ENCODE results near the gene MLLT10. TPM values are rescaled to one million over a fixed set of nuclear protein-coding genes. Genes with fewer than 3 reads are reported as not detected.
A peak's percentile ranks its signal among the peaks of the same experiment; 100 is the strongest.

MLLT10 gene
- total RNA-seq, 2 experiments from 2014 or later = 33.9 to 36.2 TPM

DNA sequence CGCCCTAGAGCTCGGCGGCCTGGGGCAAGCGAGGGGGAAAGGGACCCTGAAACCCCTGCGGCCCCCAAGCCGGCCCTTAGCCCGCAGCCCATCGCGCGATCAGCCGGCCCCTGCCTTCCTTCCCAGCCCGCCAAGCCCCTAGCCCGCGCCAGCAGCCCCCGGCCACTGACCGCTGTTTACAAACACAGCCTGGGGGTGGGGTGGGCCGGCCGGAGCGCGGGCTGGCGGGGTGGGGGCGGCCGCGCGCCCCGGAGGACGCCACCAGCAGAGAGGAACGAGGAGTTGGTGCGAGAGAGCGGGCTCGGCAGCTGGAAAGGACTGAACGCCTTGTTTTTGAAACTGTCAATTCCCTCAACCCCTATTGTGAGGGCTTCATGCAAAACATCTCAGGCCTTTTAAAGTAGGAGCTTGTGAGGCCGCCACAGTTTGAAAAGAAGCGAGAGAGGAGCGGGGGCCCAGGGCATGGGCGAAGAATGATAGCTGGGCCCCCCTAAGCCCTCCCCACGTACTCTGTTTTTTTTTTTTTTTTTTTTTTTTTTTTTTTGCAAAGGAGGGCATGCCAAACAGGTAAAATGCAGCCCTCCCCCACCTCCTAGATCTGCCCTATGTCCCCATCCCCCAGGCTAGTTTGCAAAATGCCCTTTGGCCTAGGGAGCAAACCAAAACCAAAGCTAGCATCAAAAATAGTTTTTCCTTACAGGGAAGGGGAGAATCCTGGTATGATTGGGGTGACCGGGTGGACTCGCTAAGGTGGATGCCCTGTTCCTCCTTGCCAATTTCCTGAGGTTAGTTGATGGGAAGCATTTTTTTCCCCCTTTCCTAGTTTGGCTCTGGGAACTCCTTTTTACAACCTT is 23.6 kb upstream of the MLLT10 start:
- H3K27ac Mint-ChIP-seq = no peak overlapping the region
- H3K36me3 Mint-ChIP-seq = no peaks in the 10 kb centered on the region
- no peaks in the 10 kb centered on the region for H3K4me1 Mint-ChIP-seq
- H3K27me3 Mint-ChIP-seq = peaks cover 79% of the 10 kb centered on the region
- H3K4me3 Mint-ChIP-seq = no peak overlapping the region
- no peak for DNase-seq
- H3K9me3 Mint-ChIP-seq = no peaks in the 10 kb centered on the region

DNA sequence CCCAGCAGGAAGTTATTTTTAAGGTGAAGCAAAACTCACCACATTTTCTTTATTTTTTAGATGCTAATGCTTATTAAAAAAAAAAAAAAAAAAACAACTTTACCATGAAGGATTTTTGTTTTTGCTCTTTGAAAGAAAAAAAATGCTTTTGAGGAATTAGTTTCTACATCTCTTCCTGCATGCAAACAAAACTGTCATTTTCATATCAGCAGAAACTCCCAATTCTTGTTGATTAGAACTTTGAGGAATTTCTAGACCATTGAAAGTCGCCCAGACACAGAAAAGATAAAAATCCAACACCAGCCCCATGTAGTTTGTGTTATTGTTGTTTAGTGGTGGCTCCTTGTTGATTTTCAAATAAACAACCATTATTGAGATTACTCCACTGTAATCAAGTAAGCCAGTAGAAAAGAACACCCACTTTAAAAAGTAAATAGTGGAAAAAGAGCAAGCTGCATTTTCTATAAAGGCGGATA is 22.9 kb upstream of the MLLT10 start:
- peaks cover 3% of the 10 kb centered on the region for H3K36me3 Mint-ChIP-seq
- H3K27me3 Mint-ChIP-seq = peaks cover 82% of the 10 kb centered on the region
- no peak overlapping the region for H3K27ac Mint-ChIP-seq
- no peak overlapping the region for H3K4me3 Mint-ChIP-seq
- H3K4me1 Mint-ChIP-seq = peaks cover 6% of the 10 kb centered on the region
- DNase-seq = no peak
- no peaks in the 10 kb centered on the region for H3K9me3 Mint-ChIP-seq

DNA sequence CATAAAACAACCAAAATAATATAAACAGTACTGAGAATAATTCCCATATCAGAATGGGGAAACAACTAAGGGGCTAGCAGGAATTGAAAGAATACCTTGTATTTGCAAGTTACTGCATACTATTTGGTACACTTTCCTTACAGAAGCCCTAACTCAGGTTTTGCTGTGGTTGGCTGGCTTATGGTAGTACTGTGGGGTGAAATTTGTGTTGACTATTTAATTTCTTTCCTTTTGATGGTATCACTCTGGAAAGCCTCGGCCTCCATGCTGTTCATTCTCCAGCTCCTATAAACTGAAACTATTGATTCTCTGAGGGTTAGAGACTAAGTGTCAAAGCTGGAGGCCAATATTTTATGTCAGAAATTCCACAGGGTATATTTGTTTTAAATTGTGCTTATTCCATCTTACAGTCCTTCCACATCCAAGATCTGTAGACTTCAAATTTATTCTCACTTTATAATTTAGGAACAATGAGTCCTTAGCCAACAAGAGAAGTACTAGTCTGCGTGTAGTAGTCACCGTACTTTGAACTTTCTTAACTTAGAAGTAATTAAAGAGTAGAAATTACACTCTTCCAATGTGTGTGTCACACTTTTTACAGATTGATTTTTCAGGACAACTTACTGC is 22.0 kb upstream of the MLLT10 start:
- H3K4me1 Mint-ChIP-seq = peaks cover 7% of the 10 kb centered on the region
- H3K27me3 Mint-ChIP-seq = peaks cover 82% of the 10 kb centered on the region
- H3K9me3 Mint-ChIP-seq = no peaks in the 10 kb centered on the region
- no peak overlapping the region for H3K27ac Mint-ChIP-seq
- peaks cover 3% of the 10 kb centered on the region for H3K36me3 Mint-ChIP-seq
- no peak for DNase-seq
- no peak overlapping the region for H3K4me3 Mint-ChIP-seq

DNA sequence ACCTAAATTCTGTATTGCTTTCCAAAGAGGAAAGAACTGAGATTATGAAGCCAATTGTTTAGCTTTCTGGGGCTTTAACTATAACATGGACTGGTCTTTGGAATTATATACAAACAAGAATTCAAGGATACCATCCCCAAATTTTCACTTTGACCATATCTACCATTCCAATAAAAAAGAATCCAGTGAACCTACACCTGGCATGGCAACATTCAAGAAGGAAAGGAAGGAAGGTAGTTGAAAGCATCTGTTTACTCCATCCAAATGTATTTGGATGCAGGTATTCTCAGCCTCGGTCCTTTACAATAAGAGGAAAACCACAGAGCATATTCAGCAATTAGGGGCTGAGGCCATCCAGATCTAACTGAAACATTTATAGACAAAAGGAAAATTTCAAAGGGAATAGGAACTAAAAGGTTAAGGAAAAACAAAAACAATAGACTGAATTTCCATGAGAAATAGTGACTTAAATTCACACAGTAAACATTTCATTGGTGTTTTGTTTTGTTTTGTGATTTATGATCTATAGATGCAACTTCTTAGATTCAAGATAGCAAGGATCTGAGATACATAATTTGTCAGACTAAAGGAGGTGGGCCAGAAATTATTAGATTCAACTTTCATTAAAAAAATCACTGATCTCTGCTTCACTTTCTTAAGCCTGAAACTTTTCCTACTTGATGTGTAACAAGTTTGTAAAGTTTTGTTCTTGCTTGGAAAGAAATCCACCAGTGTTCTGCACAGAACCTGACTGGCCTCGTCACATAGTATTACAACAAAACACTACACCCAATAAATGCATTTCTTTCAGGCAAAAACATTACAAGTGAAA is 21.2 kb upstream of the MLLT10 start:
- H3K27me3 Mint-ChIP-seq = peaks cover 82% of the 10 kb centered on the region
- H3K9me3 Mint-ChIP-seq = no peaks in the 10 kb centered on the region
- H3K4me3 Mint-ChIP-seq = no peak overlapping the region
- peaks cover 11% of the 10 kb centered on the region for H3K4me1 Mint-ChIP-seq
- no peak overlapping the region for H3K27ac Mint-ChIP-seq
- DNase-seq = no peak
- peaks cover 3% of the 10 kb centered on the region for H3K36me3 Mint-ChIP-seq

DNA sequence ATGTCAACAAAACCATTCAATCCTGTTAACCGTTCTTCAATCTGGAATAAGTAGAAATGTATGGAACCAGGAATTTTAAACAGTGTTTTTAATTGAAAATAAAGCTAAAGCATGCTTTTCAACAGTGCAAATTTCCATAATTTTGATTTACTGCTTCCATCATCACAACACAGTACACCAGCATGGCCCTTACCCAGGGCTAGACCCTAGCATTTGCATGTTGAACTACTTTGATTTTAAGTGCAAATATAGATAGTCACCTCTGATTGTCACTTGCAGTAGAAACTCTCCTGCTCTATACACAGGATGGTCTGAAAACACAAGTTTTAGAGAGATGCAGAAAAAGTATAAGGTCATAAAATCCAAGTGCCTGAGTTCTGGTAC is 20.6 kb upstream of the MLLT10 start:
- H3K4me1 Mint-ChIP-seq = peaks cover 17% of the 10 kb centered on the region
- no peaks in the 10 kb centered on the region for H3K9me3 Mint-ChIP-seq
- H3K4me3 Mint-ChIP-seq = no peak overlapping the region
- peaks cover 3% of the 10 kb centered on the region for H3K36me3 Mint-ChIP-seq
- peaks cover 85% of the 10 kb centered on the region for H3K27me3 Mint-ChIP-seq
- no peak overlapping the region for H3K27ac Mint-ChIP-seq
- DNase-seq = no peak

DNA sequence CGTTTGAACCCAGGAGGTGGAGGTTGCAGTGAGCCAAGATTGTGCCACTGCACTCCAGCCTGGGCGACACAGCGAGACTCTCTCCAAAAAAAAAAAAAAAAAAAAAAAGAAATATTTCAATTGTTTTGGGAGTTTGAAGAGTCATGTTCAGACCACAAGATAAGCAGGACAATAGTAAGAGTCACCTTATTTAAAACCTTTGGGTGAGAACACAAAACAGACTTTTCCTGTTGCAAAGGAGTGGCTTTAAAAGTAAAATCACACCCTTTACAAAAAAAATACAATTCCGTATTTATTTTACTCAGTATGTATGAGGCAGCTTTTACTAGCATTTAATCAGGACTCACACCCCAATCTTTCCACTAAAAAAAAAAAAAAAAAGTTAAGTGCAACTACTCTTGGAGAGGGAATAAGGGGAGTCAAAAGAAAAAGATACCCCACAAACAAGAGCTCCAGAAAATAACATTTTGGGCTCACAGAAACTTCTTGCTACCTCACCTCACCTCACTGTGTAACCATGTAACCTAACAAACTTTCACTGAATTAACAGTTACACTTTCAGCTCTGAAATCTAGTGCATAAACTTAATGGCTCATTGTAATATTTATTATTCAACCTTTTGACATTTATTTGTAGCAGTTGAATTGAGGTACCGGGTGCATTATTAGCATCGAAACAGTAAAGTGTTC is 19.8 kb upstream of the MLLT10 start:
- no peak for DNase-seq
- Mint-ChIP-seq H3K36me3 (peaks cover 3% of the 10 kb centered on the region), H3K4me3 (no peak overlapping the region), H3K9me3 (no peaks in the 10 kb centered on the region), H3K27me3 (peaks cover 87% of the 10 kb centered on the region), H3K27ac (no peak overlapping the region), H3K4me1 (peaks cover 23% of the 10 kb centered on the region)

DNA sequence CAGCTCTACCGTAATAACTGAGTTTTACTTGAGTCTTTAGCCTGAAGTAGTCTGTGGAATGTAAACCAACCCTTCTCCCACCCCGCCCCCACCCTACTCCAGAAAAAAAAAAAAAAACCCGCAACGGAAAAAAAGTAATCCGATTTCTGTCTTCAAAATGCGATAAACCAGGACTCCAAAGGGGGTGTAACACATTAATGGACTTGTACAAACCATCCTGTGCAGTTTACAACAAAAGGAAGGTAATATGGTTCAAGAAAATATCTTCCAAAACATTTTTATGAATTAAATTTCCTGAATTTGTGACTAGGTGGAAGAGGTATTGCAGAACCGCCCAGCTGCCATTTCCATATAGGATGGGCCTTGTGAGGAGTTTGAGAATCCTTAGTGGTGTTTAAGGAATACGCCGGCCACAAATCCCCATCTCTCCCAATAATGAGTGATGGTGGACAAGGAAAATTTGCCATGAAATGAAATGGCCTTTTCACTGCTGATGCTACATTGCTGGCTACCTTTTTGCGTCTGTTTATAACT is 19.1 kb upstream of the MLLT10 start:
- Mint-ChIP-seq H3K4me3 (no peak overlapping the region), H3K27me3 (peaks cover 92% of the 10 kb centered on the region), H3K4me1 (peaks cover 29% of the 10 kb centered on the region), H3K36me3 (peaks cover 3% of the 10 kb centered on the region), H3K9me3 (no peaks in the 10 kb centered on the region), H3K27ac (no peak overlapping the region)
- DNase-seq = no peak

DNA sequence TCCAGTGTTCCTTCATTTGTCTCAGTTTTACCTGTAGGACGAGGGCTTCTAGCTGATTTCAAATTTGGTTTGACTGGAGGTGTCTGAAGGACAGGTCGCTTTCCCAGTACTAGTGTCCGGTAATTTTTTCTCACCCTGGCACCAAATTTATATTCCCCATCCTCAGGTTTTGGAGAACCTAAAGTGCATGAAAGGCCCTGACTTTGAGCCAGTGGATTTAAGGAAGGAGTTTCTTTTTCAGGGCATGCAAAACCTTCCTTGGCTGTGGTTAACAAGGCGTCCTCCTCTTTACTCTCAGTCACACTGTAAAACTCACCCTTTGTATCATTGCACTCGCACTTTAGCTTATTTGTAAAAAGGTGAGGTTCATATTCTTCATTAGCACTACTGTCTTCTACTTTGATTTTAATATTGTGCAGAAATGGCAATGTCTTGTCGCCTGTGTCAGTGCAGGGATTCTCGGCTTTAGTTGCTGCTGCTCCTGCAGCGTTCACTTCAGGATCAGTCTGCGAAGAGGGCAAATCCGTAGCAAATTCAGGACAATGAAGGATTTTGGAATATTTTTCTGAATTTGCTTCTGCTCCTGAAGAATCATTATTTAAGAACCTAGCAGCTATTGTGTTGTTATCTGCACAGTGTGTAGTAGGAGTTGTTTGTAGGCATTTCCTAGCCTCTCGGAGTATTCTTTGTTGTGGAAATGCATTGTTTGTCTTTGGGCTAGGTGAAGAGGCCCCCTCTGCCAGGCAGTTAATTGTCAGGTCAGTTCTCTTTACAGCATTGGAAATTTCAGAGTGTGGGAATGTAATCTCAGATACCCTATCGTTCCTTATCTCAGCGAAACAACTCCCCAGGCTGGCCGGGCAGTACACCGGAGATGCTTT is 18.4 kb upstream of the MLLT10 start:
- Mint-ChIP-seq H3K4me3 (peak overlapping the region; percentile 71), H3K36me3 (peaks cover 3% of the 10 kb centered on the region), H3K27me3 (peaks cover 96% of the 10 kb centered on the region), H3K9me3 (no peaks in the 10 kb centered on the region), H3K4me1 (peaks cover 34% of the 10 kb centered on the region), H3K27ac (no peak overlapping the region)
- DNase-seq = no peak

DNA sequence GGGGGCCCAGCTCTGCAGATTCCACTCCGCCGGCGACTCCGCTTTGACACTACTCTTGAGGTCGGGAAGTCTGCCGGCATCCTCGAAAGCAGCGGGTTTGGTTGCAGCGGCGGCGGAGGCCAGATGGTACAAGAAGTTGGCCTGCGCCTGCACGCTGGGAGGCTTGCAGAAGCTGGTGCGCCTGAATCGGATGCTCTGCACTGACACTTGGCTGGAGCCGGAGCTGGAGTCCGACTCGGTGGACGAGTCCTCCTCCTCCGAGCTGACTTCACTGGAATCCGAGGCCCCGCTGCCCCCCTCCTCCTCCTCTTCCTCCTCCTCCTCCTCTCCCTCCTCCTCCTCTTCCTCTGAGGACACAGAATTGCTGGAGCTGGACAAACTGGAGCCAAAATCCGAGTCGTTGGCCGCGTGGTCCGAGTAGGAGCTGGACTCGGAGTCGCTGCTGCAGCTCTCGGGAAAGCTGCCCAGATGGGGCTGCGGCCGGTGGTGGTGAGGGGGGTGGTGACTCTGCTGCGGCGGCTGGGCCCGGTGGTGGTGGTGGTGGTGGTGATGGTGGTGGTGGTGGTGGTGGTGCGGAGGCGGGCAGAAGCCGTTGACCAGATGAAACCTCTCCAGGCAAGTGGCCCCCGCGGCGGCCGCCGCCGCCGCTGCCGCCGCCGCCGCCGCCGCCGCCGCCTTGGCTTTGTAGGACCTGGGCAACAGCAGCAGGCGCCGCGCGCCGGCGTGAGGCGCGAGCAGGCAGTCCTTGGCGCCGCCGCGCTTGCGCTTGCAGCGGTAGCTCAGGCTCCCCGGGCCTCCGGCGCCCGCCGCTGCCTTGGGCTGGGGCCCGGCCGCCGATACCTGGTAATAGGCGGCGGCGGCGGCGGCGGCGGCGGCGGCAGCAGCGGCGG is 17.5 kb upstream of the MLLT10 start:
- DNase-seq = peak; percentile 64
- Mint-ChIP-seq H3K36me3 (peaks cover 3% of the 10 kb centered on the region), H3K9me3 (no peaks in the 10 kb centered on the region), H3K27me3 (peaks cover 96% of the 10 kb centered on the region), H3K4me1 (peaks cover 35% of the 10 kb centered on the region), H3K27ac (no peak overlapping the region), H3K4me3 (peak overlapping the region; percentile 79)

DNA sequence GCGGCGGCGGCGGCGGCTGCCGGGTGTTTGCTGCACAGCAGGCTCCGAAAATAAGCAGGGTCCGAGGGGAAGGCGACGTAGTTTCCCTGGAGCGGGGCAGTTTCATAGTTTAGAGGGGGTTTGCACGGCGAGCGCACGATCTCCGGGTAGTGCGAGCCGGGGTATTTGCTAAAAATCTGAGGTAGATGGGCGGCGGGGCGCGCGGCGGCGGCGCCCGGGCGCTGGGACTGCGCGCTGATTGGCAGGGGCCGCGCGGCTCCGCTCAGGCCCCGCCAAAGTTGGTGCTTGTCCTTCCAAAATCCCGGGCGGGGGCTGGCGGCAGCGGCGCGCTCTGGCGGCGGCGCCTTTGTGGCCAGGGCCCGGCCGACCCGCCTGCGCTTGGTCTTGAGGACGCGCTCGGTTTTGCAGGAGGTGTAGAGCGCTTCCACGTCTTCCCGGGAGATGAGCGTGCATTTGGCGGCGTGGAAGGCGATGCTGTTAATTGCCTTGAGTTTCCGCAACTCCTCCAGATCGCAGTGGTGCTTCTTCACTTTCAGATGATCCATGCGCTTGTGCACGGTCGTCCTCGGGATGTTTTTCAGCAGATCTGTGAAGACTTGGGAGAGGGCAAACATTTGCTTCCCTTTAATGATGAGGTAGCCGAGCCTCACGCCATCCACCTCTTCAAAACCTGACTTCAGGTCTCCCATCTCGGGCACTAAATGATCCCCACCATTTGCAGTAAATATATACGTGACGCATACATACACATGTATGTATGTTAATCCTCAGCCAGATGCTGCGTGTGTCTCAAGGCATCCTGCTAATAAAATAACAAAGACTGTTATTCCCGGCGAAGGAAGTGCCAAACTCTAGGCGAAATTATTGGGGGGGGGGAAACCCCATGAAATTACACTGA is 16.6 kb upstream of the MLLT10 start:
- peaks cover 93% of the 10 kb centered on the region for H3K27me3 Mint-ChIP-seq
- H3K27ac Mint-ChIP-seq = no peak overlapping the region
- DNase-seq = peak; percentile 36
- H3K4me3 Mint-ChIP-seq = peak overlapping the region; percentile 79
- peaks cover 3% of the 10 kb centered on the region for H3K36me3 Mint-ChIP-seq
- H3K9me3 Mint-ChIP-seq = no peaks in the 10 kb centered on the region
- H3K4me1 Mint-ChIP-seq = peaks cover 35% of the 10 kb centered on the region

DNA sequence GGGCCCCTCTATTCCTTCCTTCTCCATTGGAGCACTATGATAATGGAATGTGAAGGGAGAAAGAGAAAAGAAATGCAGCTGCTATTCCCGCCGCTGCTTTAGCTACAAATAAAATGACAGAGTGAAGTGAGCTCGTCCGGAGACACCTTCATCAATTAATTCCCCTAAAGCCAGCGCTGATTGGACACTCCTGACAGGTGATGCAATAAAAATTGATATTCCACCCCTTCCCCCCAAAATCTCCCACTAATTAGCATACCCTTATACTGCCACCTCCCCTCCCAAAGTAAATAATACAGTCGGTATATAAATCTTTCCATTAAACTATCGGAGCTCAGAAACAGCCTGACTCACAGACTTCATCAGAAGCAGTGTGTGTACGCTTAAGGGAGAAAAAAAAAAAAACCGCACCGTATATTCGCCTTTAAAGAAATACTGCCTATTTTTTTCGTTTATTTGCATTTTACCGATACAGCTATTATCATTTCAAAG is 15.8 kb upstream of the MLLT10 start:
- Mint-ChIP-seq H3K27me3 (peaks cover 93% of the 10 kb centered on the region), H3K9me3 (no peaks in the 10 kb centered on the region), H3K4me1 (peaks cover 35% of the 10 kb centered on the region), H3K36me3 (peaks cover 3% of the 10 kb centered on the region), H3K4me3 (peak overlapping the region; percentile 79), H3K27ac (no peak overlapping the region)
- no peak for DNase-seq

Measured in activated naive CD8-positive, alpha-beta T cell treated with anti-CD3 and anti-CD28 coated beads for 36 hours (primary cell).